GM21381 (cell line): ENCODE data around the gene NOS1AP.
"Not testable (repeated sequence)": the region's sequence is repeated elsewhere in the genome, so short reads cannot be mapped to it uniquely, and the experiment has no call there.

Experiments used
- ATAC-seq: cut with Tn5 transposase; IDR thresholded peaks from one replicate; pipeline ENCODE4 v1.9.1; 2021; ENCODE audit warnings: mild to moderate bottlenecking, moderate library complexity; ENCODE audit not compliant: unreplicated experiment

NOS1AP gene

GRCh38 chr1:162161916-162162550, 92.5 kb downstream of the NOS1AP start:
- no peak for ATAC-seq

- no peak for ATAC-seq
These were observed 96.0 kb downstream of the NOS1AP start for GRCh38 chr1:162165528-162165927.

- ATAC-seq: no peak
These were observed 97.6 kb downstream of the NOS1AP start for GRCh38 chr1:162166917-162167615.

- ATAC-seq: no peak
These were observed 98.8 kb downstream of the NOS1AP start for GRCh38 chr1:162168261-162168660.

GRCh38 chr1:162169031-162169790, 99.7 kb downstream of the NOS1AP start:
- ATAC-seq: no peak

- ATAC-seq: no peak
These were observed 101.6 kb downstream of the NOS1AP start for GRCh38 chr1:162171111-162171510.

- ATAC-seq: no peak
These were observed 103.0 kb downstream of the NOS1AP start for GRCh38 chr1:162172311-162173102.

GRCh38 chr1:162173607-162174006, 104.1 kb downstream of the NOS1AP start:
- ATAC-seq: not testable (repeated sequence)

- ATAC-seq: not testable (repeated sequence)
These were observed 104.5 kb downstream of the NOS1AP start for GRCh38 chr1:162174027-162174426.

GRCh38 chr1:162175379-162176081, 106.0 kb downstream of the NOS1AP start:
- ATAC-seq: no peak

- ATAC-seq: no peak
These were observed 107.6 kb downstream of the NOS1AP start for GRCh38 chr1:162177126-162177525.

GRCh38 chr1:162178432-162178831, 108.9 kb downstream of the NOS1AP start:
- ATAC-seq: no peak

- ATAC-seq: no peak
These were observed 109.6 kb downstream of the NOS1AP start for GRCh38 chr1:162179121-162179520.

- no peak for ATAC-seq
These were observed 111.3 kb downstream of the NOS1AP start for GRCh38 chr1:162180813-162181212.

GRCh38 chr1:162182090-162182489, 112.6 kb downstream of the NOS1AP start:
- ATAC-seq: no peak

GRCh38 chr1:162185314-162186025, 116.0 kb downstream of the NOS1AP start:
- ATAC-seq: no peak

- no peak for ATAC-seq
These were observed 116.5 kb downstream of the NOS1AP start for GRCh38 chr1:162186026-162186374.

GRCh38 chr1:162186406-162186805, 116.9 kb downstream of the NOS1AP start:
- ATAC-seq: no peak

- no peak for ATAC-seq
These were observed 118.3 kb downstream of the NOS1AP start for GRCh38 chr1:162187687-162188276.

- no peak for ATAC-seq
These were observed 119.9 kb downstream of the NOS1AP start for GRCh38 chr1:162189345-162189744.
